GM23248 (cell line): ENCODE data around the gene SIPA1.

ENCODE experiments used
- EZH2 ChIP-seq: fragments of 200-600 bp; sonication (generic); IDR thresholded peaks from 2 replicates; pipeline ENCODE4 v1.6.1; 2018; ENCODE audit warnings: antibody characterized with exemption, mild to moderate bottlenecking; ENCODE audit not compliant: insufficient read depth, poor library complexity, severe bottlenecking
- EZH2phosphoT487 ChIP-seq: fragments of 200-600 bp; sonication (generic); IDR thresholded peaks from 2 replicates; pipeline ENCODE4 v1.6.1; 2018; ENCODE audit warnings: antibody characterized with exemption, moderate library complexity, mild to moderate bottlenecking, low read depth; ENCODE audit not compliant: insufficient read depth

- no peak for TF ChIP-seq EZH2
- TF ChIP-seq EZH2phosphoT487, result no peak
Observed at GRCh38 chr11:65657426-65657825, 19.5 kb downstream of the SIPA1 start.
